CD4-positive, alpha-beta T cell treated with Interleukin-4 for 4 hours (primary cell): Measurements from ENCODE around the gene PPP2R2C.

ENCODE experiments used
- DNase-seq: peaks from one replicate; pipeline ENCODE4 v3.0.0-alpha.2; 2020

Gene PPP2R2C

GRCh38 chr4:6472387-6473263, at the start of gene PPP2R2C:
Gene PPP2R2C, minus strand, starts transcription at chr4:6472614. Its CDS starts 385 bp downstream, at chr4:6472229.
- no peak for DNase-seq

GRCh38 chr4:6520978-6521377, 48.6 kb upstream of the PPP2R2C start:
- DNase-seq: no peak

GRCh38 chr4:6520051-6520636, 47.7 kb upstream of the PPP2R2C start:
- DNase-seq: no peak

GRCh38 chr4:6517171-6517570, 44.8 kb upstream of the PPP2R2C start:
- no peak for DNase-seq

- DNase-seq: no peak
Measured at GRCh38 chr4:6516762-6517161, 44.3 kb upstream of the PPP2R2C start.

GRCh38 chr4:6516281-6516680, 43.9 kb upstream of the PPP2R2C start:
- no peak for DNase-seq

GRCh38 chr4:6513678-6514077, 41.3 kb upstream of the PPP2R2C start:
- DNase-seq: no peak

- no peak for DNase-seq
Measured at GRCh38 chr4:6509587-6509986, 37.2 kb upstream of the PPP2R2C start.

GRCh38 chr4:6507345-6507744, 34.9 kb upstream of the PPP2R2C start:
- no peak for DNase-seq

GRCh38 chr4:6506616-6507140, 34.3 kb upstream of the PPP2R2C start:
- no peak for DNase-seq

GRCh38 chr4:6504900-6505496, 32.6 kb upstream of the PPP2R2C start:
- no peak for DNase-seq

GRCh38 chr4:6502747-6503465, 30.5 kb upstream of the PPP2R2C start:
- DNase-seq: no peak

GRCh38 chr4:6502147-6502546, 29.7 kb upstream of the PPP2R2C start:
- no peak for DNase-seq

GRCh38 chr4:6501171-6501570, 28.8 kb upstream of the PPP2R2C start:
- DNase-seq: no peak

- DNase-seq: no peak
Measured at GRCh38 chr4:6500481-6501140, 28.2 kb upstream of the PPP2R2C start.

GRCh38 chr4:6499238-6499600, 26.8 kb upstream of the PPP2R2C start:
- no peak for DNase-seq

GRCh38 chr4:6498511-6499237, 26.3 kb upstream of the PPP2R2C start:
- DNase-seq: no peak

GRCh38 chr4:6497796-6498195, 25.4 kb upstream of the PPP2R2C start:
- no peak for DNase-seq

GRCh38 chr4:6495736-6496135, 23.3 kb upstream of the PPP2R2C start:
- DNase-seq: no peak

- no peak for DNase-seq
Measured at GRCh38 chr4:6495296-6495590, 22.8 kb upstream of the PPP2R2C start.

- no peak for DNase-seq
Measured at GRCh38 chr4:6494431-6495295, 22.2 kb upstream of the PPP2R2C start.
